ENCODE results near the gene C12orf57. TPM values are rescaled to one million over a fixed set of nuclear protein-coding genes. Genes with fewer than 3 reads are reported as not detected.

The C12orf57 gene
- total RNA-seq, 1 donor from 2014 or later, result 236 TPM

GRCh38 chr12:6939191-6939540 lies 4.7 kb upstream of the C12orf57 start:
- no peak overlapping the region for H3K4me3 ChIP-seq (ENCODE audit: low read depth, low read length)
- peaks cover 3% of the 10 kb centered on the region for H3K36me3 ChIP-seq (ENCODE audit: control insufficient read depth, insufficient read depth, low read length)
- TF ChIP-seq, protein P1, sequence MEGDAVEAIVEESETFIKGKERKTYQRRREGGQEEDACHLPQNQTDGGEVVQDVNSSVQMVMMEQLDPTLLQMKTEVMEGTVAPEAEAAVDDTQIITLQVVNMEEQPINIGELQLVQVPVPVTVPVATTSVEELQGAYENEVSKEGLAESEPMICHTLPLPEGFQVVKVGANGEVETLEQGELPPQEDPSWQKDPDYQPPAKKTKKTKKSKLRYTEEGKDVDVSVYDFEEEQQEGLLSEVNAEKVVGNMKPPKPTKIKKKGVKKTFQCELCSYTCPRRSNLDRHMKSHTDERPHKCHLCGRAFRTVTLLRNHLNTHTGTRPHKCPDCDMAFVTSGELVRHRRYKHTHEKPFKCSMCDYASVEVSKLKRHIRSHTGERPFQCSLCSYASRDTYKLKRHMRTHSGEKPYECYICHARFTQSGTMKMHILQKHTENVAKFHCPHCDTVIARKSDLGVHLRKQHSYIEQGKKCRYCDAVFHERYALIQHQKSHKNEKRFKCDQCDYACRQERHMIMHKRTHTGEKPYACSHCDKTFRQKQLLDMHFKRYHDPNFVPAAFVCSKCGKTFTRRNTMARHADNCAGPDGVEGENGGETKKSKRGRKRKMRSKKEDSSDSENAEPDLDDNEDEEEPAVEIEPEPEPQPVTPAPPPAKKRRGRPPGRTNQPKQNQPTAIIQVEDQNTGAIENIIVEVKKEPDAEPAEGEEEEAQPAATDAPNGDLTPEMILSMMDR (IDR thresholded peaks at IDR 0.05; ENCODE audit: insufficient read depth, low read length, poor library complexity, severe bottlenecking), result no peak
- H3K27me3 ChIP-seq (ENCODE audit: control insufficient read depth, insufficient read depth, low read length), result no peaks in the 10 kb centered on the region
- DNase-seq (ENCODE audit: low read depth), result no peak

- no peak for DNase-seq (ENCODE audit: low read depth)
- no peaks in the 10 kb centered on the region for H3K27me3 ChIP-seq (ENCODE audit: control insufficient read depth, insufficient read depth, low read length)
- H3K36me3 ChIP-seq (ENCODE audit: control insufficient read depth, insufficient read depth, low read length), result peaks cover 3% of the 10 kb centered on the region
- H3K4me3 ChIP-seq (ENCODE audit: low read depth, low read length), result no peak overlapping the region
- TF ChIP-seq, protein P1 (IDR thresholded peaks at IDR 0.05; ENCODE audit: insufficient read depth, low read length, poor library complexity, severe bottlenecking), result no peak
These were observed 2.6 kb upstream of the C12orf57 start for GRCh38 chr12:6941267-6941666.

- Histone ChIP-seq H3K36me3 (ENCODE audit: control insufficient read depth, insufficient read depth, low read length) (peaks cover 3% of the 10 kb centered on the region), H3K4me3 (ENCODE audit: low read depth, low read length) (no peak overlapping the region), H3K27me3 (ENCODE audit: control insufficient read depth, insufficient read depth, low read length) (no peaks in the 10 kb centered on the region)
- TF ChIP-seq, protein P1 (IDR thresholded peaks at IDR 0.05; ENCODE audit: insufficient read depth, low read length, poor library complexity, severe bottlenecking), result no peak
- DNase-seq (ENCODE audit: low read depth), result no peak
These were observed 2.0 kb upstream of the C12orf57 start for GRCh38 chr12:6941782-6942181.

GRCh38 chr12:6942331-6942665 lies 1.5 kb upstream of the C12orf57 start:
- Histone ChIP-seq H3K27me3 (ENCODE audit: control insufficient read depth, insufficient read depth, low read length) (no peaks in the 10 kb centered on the region), H3K4me3 (ENCODE audit: low read depth, low read length) (no peak overlapping the region), H3K36me3 (ENCODE audit: control insufficient read depth, insufficient read depth, low read length) (peaks cover 3% of the 10 kb centered on the region)
- TF ChIP-seq, protein P1 (IDR thresholded peaks at IDR 0.05; ENCODE audit: insufficient read depth, low read length, poor library complexity, severe bottlenecking), result no peak
- DNase-seq (ENCODE audit: low read depth), result no peak

GRCh38 chr12:6943389-6943721 lies 467 bp upstream of the C12orf57 start:
- no peak overlapping the region for H3K4me3 ChIP-seq (ENCODE audit: low read depth, low read length)
- no peaks in the 10 kb centered on the region for H3K27me3 ChIP-seq (ENCODE audit: control insufficient read depth, insufficient read depth, low read length)
- peak; percentile 70 for DNase-seq (ENCODE audit: low read depth)
- H3K36me3 ChIP-seq (ENCODE audit: control insufficient read depth, insufficient read depth, low read length), result peaks cover 3% of the 10 kb centered on the region
- TF ChIP-seq, protein P1 (IDR thresholded peaks at IDR 0.05; ENCODE audit: insufficient read depth, low read length, poor library complexity, severe bottlenecking), result no peak

GRCh38 chr12:6944381-6945186 lies 762 bp downstream of the C12orf57 start:
- peaks cover 1% of the 10 kb centered on the region for H3K36me3 ChIP-seq (ENCODE audit: control insufficient read depth, insufficient read depth, low read length)
- H3K4me3 ChIP-seq (ENCODE audit: low read depth, low read length), result peak overlapping the region; percentile 65
- DNase-seq (ENCODE audit: low read depth), result peak; percentile 61
- TF ChIP-seq, protein P1 (IDR thresholded peaks at IDR 0.05; ENCODE audit: insufficient read depth, low read length, poor library complexity, severe bottlenecking), result peak; percentile 91
- no peaks in the 10 kb centered on the region for H3K27me3 ChIP-seq (ENCODE audit: control insufficient read depth, insufficient read depth, low read length)
